HepG2 (cell line): Measurements from ENCODE around the gene PROCR. TPM values are rescaled to one million over a fixed set of nuclear protein-coding genes. Genes with fewer than 3 reads are reported as not detected.
A peak's percentile ranks its signal among the peaks of the same experiment; 100 is the strongest.

Experiments used
- ATAC-seq: fragments of 200-7000 bp; cut with Tn5 transposase; 3 replicates; pipeline ENCODE4 v1.9.1; 2020; ENCODE audit warnings: mild to moderate bottlenecking, moderate library complexity
- BruUV-seq: library from RNA; stranded (reverse); fragments of 400-500 nt; replicated peaks from 2 replicates; lab custom pipeline; 2021; lab: Mats Ljungman, UMichigan
- CTCF ChIA-PET: fragments of 300-600 bp; formaldehyde crosslinking; extraction: SDS; loops from one replicate; lab custom pipeline; 2021; ENCODE audit warnings: low total read pairs, inconsistent platforms, low intra/inter-chr PET ratio; lab: Yijun Ruan, JAX
- POLR2A ChIA-PET: fragments of 350-600 bp; sonication (Branson Sonifier 250); formaldehyde crosslinking; loops from one replicate; lab custom pipeline; 2020; ENCODE audit warnings: antibody characterized with exemption, inconsistent platforms; lab: Yijun Ruan, JAX
- DNase-seq: peaks from one replicate; pipeline ENCODE4 v3.0.0-alpha.2; 2015; ENCODE audit warnings: low spot score
- FAIRE-seq: peaks from 3 replicates; lab custom pipeline; 2011; peaks lifted over from hg19 to GRCh38; lab: Jason Lieb, UNC
- H2AFZ ChIP-seq: one replicate; pipeline ENCODE4 v1.6.1; 2011; ENCODE audit warnings: low read length, inconsistent platforms
- H3K27ac ChIP-seq: fragments of 300-600 bp; 3 replicates; pipeline ENCODE4 v1.8.0; 2011; ENCODE audit warnings: mixed run types, mild to moderate bottlenecking, mixed read lengths, low read length, inconsistent platforms; ENCODE audit not compliant: insufficient read depth; ENCODE audit errors: extremely low read length
- H3K27me3 ChIP-seq, 2 experiments: fragments of 200-600 bp in 1 of 2; 2 replicates in 1 of 2; 3 replicates in 1 of 2; pipeline versions ENCODE4 v1.6.0 to v1.8.0; 2011; ENCODE audit warnings: low read length in 2 of 2, mild to moderate bottlenecking in 2 of 2, moderate library complexity in 2 of 2, inconsistent platforms in 1 of 2; ENCODE audit not compliant: insufficient read depth in 2 of 2, control insufficient read depth in 1 of 2
- H3K36me3 ChIP-seq, 2 experiments: fragments of 200-600 bp in 1 of 2; replicated peaks in 1 of 2; 2 replicates in 1 of 2; 3 replicates in 1 of 2; pipeline versions ENCODE4 v1.5.1 to v1.8.0; 2011; ENCODE audit warnings: low read length in 2 of 2, inconsistent platforms in 1 of 2; ENCODE audit not compliant: insufficient read depth in 2 of 2, control insufficient read depth in 1 of 2
- H3K4me1 ChIP-seq: 2 replicates; pipeline ENCODE4 v1.5.1; 2012; ENCODE audit warnings: low read length, inconsistent platforms; ENCODE audit not compliant: insufficient read depth
- H3K4me2 ChIP-seq: 2 replicates; pipeline ENCODE4 v1.6.0; 2011; ENCODE audit warnings: low read depth, low read length, inconsistent platforms
- H3K4me3 ChIP-seq, 3 experiments: fragments of 200-600 bp in 1 of 3; sonication (generic), shearing (Covaris generic) in 1 of 3; replicated peaks in 1 of 3; 2 replicates each; pipeline ENCODE4 v1.5.1; 2011 to 2016; ENCODE audit warnings: low read length in 3 of 3, inconsistent platforms in 2 of 3, low read depth in 2 of 3, mild to moderate bottlenecking in 2 of 3, control low read depth in 1 of 3, mixed read lengths in 1 of 3; ENCODE audit not compliant: insufficient read depth in 1 of 3
- H3K79me2 ChIP-seq: one replicate; pipeline ENCODE4 v1.6.1; 2011; ENCODE audit warnings: low read length, inconsistent platforms; ENCODE audit not compliant: insufficient read depth
- H3K9ac ChIP-seq: 2 replicates; pipeline ENCODE4 v1.6.0; 2011; ENCODE audit warnings: mild to moderate bottlenecking, low read depth, low read length, inconsistent platforms; ENCODE audit not compliant: insufficient read depth
- H3K9me3 ChIP-seq: 2 replicates; pipeline ENCODE4 v1.5.1; 2012; ENCODE audit warnings: mild to moderate bottlenecking, low read length
- H4K20me1 ChIP-seq: 2 replicates; pipeline ENCODE4 v1.6.0; 2011; ENCODE audit warnings: inconsistent platforms, mild to moderate bottlenecking, low read length, moderate library complexity; ENCODE audit not compliant: insufficient read depth
- BCL6 ChIP-seq: IDR thresholded peaks from 2 replicates; pipeline ENCODE4 v1.6.1; 2016; ENCODE audit warnings: missing genetic modification reagents, missing compliant biosample characterization
- CREB1 ChIP-seq, 2 experiments: fragments of 450-650 bp in 1 of 2; IDR thresholded peaks; 2 replicates each; pipeline ENCODE4 v1.6.1; 2016 to 2017; ENCODE audit warnings: control low read depth in 1 of 2, mild to moderate bottlenecking in 1 of 2, missing compliant biosample characterization in 1 of 2, missing genetic modification characterization in 1 of 2
- CTCF ChIP-seq: sonication (generic); formaldehyde crosslinking; IDR thresholded peaks from 2 replicates; pipeline ENCODE4 v1.5.0; 2020; ENCODE audit warnings: mild to moderate bottlenecking, missing genetic modification reagents, moderate library complexity
- GTF2F1 ChIP-seq: fragments of 150-350 bp; IDR thresholded peaks from 2 replicates; pipeline ENCODE4 v1.6.1; 2014; ENCODE audit warnings: low read length
- SMAD1 ChIP-seq: sonication (generic); formaldehyde crosslinking; IDR thresholded peaks from 2 replicates; pipeline ENCODE4 v1.4.0; 2020; ENCODE audit warnings: missing genetic modification reagents, low read depth, mild to moderate bottlenecking, borderline replicate concordance
- SMAD9 ChIP-seq: sonication (generic); formaldehyde crosslinking; IDR thresholded peaks from 2 replicates; pipeline ENCODE4 v1.5.1; 2020; ENCODE audit warnings: mild to moderate bottlenecking, missing genetic modification reagents
- SRF ChIP-seq: IDR thresholded peaks from 2 replicates; pipeline ENCODE4 v1.6.1; 2011; ENCODE audit warnings: mild to moderate bottlenecking, low read depth, low read length, moderate library complexity
- TGIF2 ChIP-seq: IDR thresholded peaks from 2 replicates; pipeline ENCODE4 v1.6.1; 2016; ENCODE audit warnings: control low read depth, missing compliant biosample characterization
- YEATS4 ChIP-seq: sonication (generic); formaldehyde crosslinking; IDR thresholded peaks from 2 replicates; pipeline ENCODE4 v1.4.0; 2020; ENCODE audit warnings: missing genetic modification reagents, borderline replicate concordance
- ZBTB33 ChIP-seq: sonication (generic); formaldehyde crosslinking; IDR thresholded peaks from 2 replicates; pipeline ENCODE4 v1.4.0; 2020; ENCODE audit warnings: missing genetic modification reagents
- ZKSCAN1 ChIP-seq: fragments of 150-350 bp; IDR thresholded peaks from 2 replicates; pipeline ENCODE4 v1.6.1; 2014; ENCODE audit warnings: low read length
- ZNF569 ChIP-seq: sonication (generic); formaldehyde crosslinking; IDR thresholded peaks from 2 replicates; pipeline ENCODE4 v1.5.0; 2020; ENCODE audit warnings: mild to moderate bottlenecking, missing genetic modification reagents, moderate library complexity, borderline replicate concordance
- ZNF572 ChIP-seq: sonication (generic); formaldehyde crosslinking; IDR thresholded peaks from 2 replicates; pipeline ENCODE4 v1.5.1; 2020; ENCODE audit warnings: mild to moderate bottlenecking, missing genetic modification reagents
- ZSCAN25 ChIP-seq: sonication (generic); formaldehyde crosslinking; IDR thresholded peaks from 2 replicates; pipeline ENCODE4 v1.8.0; 2022; ENCODE audit warnings: mild to moderate bottlenecking, missing genetic modification reagents
- WGBS: methylation state at CpG from one replicate; pipeline ENCODE4 v1.1.6; 2017; ENCODE audit warnings: low lambda C conversion rate; 5-methylcytosine and 5-hydroxymethylcytosine counted together
- in situ Hi-C: cut with HindIII; loops from 2 replicates; pipeline ENCODE4 v1.10.0; 2017; ENCODE audit warnings: low pct_unique_long_range_greater_than_20kb; ENCODE audit not compliant: extremely low pct_ligation_motif_present
- intact Hi-C: fragments of 100-400 bp; cut with micrococcal nuclease; formaldehyde crosslinking; loops from one replicate; pipeline ENCODE4 v1.10.0; 2022; ENCODE audit not compliant: unreplicated experiment
- polyA plus RNA-seq, 8 experiments: library from polyadenylated mRNA; depleted of rRNA in 3 of 8; stranded (reverse) in 7 of 8; unstranded in 1 of 8; fragments of >200 nt; fragmentation: Illumina TruSeq in 4 of 8; extraction: Trizol in 4 of 8; gene quantifications; 2 replicates each; pipeline versions ENCODE4 v1.2.1 to v1.2.3, GENCODE V29; 2011 to 2016; ENCODE audit warnings: low read depth in 4 of 8, missing spikeins in 1 of 8, mixed read lengths in 1 of 8; ENCODE audit not compliant: insufficient read depth in 1 of 8
- total RNA-seq, 5 experiments: library from RNA; depleted of rRNA; stranded (reverse); fragments of >200 nt; fragmentation: Illumina TruSeq; extraction: Trizol; gene quantifications; 2 replicates each; pipeline ENCODE4 v1.2.3, GENCODE V29; 2016; ENCODE audit warnings: low read depth in 1 of 5

Gene PROCR
- total and polyA plus RNA-seq, 2 of the 13 experiments (the other 11 are each of a cell fraction or from before 2014, with no cell fraction given): 1.4 to 1.7 TPM

DNA sequence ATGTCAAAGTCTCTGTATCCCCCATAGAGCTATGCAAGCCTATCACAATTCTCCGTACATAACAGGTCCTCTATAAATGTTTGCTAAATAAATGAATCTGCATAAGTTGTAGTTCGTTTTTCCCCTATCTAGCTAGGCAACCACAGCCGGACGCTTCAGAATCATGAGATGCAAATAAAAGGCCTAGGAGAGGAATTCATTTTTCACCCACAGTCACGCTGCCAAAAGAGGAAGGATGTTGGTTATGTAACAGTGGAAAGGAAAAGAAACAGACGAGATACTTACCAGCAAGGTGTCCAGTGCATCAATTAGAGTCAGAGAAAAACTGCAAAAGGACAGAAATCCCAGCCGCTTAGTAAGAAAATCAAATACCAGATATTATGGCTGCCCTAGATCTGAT, 27.2 kb upstream of the PROCR start:
- Histone ChIP-seq H3K36me3 (peaks cover 3 to 9% of the 10 kb centered on the region in 2 experiments; a peak in 3 of 5 replicates), H3K4me1 (peaks cover 27% of the 10 kb centered on the region), H2AFZ (no peak overlapping the region), H3K9me3 (no peaks in the 10 kb centered on the region), H3K27me3 (no peaks in the 10 kb centered on the region; a peak in 1 of 5 replicates), H4K20me1 (no peaks in the 10 kb centered on the region), H3K9ac (no peak overlapping the region), H3K4me3 (no peak overlapping the region), H3K79me2 (no peaks in the 10 kb centered on the region), H3K27ac (no peak overlapping the region), H3K4me2 (no peak overlapping the region)
- BruUV-seq: no TSS peak
- in situ Hi-C loops (loop anchor here (5.0 to 25.0 kb wide), 3 partner anchors 63 to 293 kb away; partner anchors contain the start of gene GDF5), intact Hi-C loops (loop anchor here (1.0 kb wide), 3 partner anchors 48 to 125 kb away; no protein-coding TSS in a partner anchor)
- FAIRE-seq (no peak), DNase-seq (no peak), ATAC-seq (no peak)
- POLR2A ChIA-PET: interaction anchor here (1.0 to 1.6 kb wide), 4 partner anchors 43 to 140 kb away, joined by 3 to 10 read pairs (median 6); partner anchors contain the start of gene EIF6
- TF ChIP-seq ZKSCAN1: 0 out of 2 replicates have a peak, but pooled peaks have one; percentile 8
- TF ChIP-seq SRF: no peak
- 85% methylated on average over 7 of the region's 7 CpGs for WGBS
- CTCF ChIA-PET: interaction anchor here (1.0 to 3.3 kb wide), 5 partner anchors 60 to 124 kb away, joined by 3 to 38 read pairs (median 6); partner anchors contain the start of gene MMP24

DNA sequence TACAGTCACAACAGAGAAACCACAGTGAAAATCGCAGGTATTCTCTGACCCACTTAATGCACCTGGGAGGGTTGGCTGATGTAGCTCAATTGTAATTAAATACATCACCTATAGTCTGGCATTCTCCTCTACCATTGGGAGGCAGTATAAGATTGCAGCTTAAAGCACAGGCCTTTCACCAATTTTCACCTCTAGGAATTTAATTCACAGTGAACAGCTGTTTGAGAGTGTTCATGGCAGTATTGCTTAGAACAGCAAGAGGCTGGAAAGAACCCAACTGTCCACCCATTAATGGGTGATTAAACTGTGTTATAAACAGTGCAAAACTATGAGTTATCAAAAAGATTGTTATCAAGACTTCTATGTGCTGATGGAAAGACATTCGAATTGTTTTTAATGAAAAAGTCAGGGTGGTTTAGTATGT, 26.7 kb upstream of the PROCR start:
- no peak overlapping the region for H2AFZ ChIP-seq
- in situ Hi-C loops: loop anchor here (5.0 to 25.0 kb wide), 3 partner anchors 62 to 292 kb away; partner anchors contain the start of gene GDF5
- WGBS: 60% methylated on average over 2 of the region's 2 CpGs
- no peaks in the 10 kb centered on the region for H4K20me1 ChIP-seq
- ATAC-seq: peak; percentile 9; the same call in 2 of the 3 replicates
- DNase-seq: peak; percentile 77
- no peak overlapping the region for H3K4me2 ChIP-seq
- intact Hi-C loops: loop anchor here (1.0 kb wide), 3 partner anchors 49 to 124 kb away; no protein-coding TSS in a partner anchor
- ChIA-PET CTCF (interaction anchor here (0.8 to 3.3 kb wide), 6 partner anchors 60 to 162 kb away, joined by 3 to 38 read pairs (median 4); partner anchors contain the start of gene MMP24), POLR2A (interaction anchor here (1.0 to 1.6 kb wide), 4 partner anchors 42 to 140 kb away, joined by 3 to 10 read pairs (median 6); partner anchors contain the start of gene EIF6)
- peak; percentile 79 for FAIRE-seq
- no TSS peak for BruUV-seq
- H3K27me3 ChIP-seq: no peaks in the 10 kb centered on the region; a peak in 1 of 5 replicates
- H3K4me1 ChIP-seq: peaks cover 27% of the 10 kb centered on the region
- no peak overlapping the region for H3K4me3 ChIP-seq
- H3K9ac ChIP-seq: no peak overlapping the region
- H3K36me3 ChIP-seq: peaks cover 3 to 7% of the 10 kb centered on the region in 2 experiments; a peak in 3 of 5 replicates
- no peak overlapping the region for H3K27ac ChIP-seq
- H3K9me3 ChIP-seq: no peaks in the 10 kb centered on the region
- no peaks in the 10 kb centered on the region for H3K79me2 ChIP-seq
- TF ChIP-seq SMAD9 (CRISPR knock-in tag): no peak
- TF ChIP-seq ZSCAN25: no peak
- no peak for TF ChIP-seq SMAD1 (CRISPR knock-in tag)
- no peak for TF ChIP-seq CREB1 (IDR thresholded peaks at IDR 0.05)
- peak; percentile 39; the same call in 1 of the 2 replicates for TF ChIP-seq CREB1 (CRISPR knock-in tag; IDR thresholded peaks at IDR 0.05)
- TF ChIP-seq ZBTB33 (CRISPR knock-in tag): no peak
- TF ChIP-seq ZNF572: no peak
- TF ChIP-seq CTCF (CRISPR knock-in tag): peak; percentile 90
- peak; percentile 94 for TF ChIP-seq BCL6 (CRISPR knock-in tag)
- TF ChIP-seq TGIF2: peak; percentile 18; the same call in 1 of the 2 replicates
- no peak for TF ChIP-seq YEATS4 (CRISPR knock-in tag)
- TF ChIP-seq GTF2F1: no peak
- no peak for TF ChIP-seq ZNF569 (CRISPR knock-in tag)
